HG02970 (cell line): Measurements from ENCODE around the gene PPARD.
"Not testable (repeated sequence)": the region's sequence is repeated elsewhere in the genome, so short reads cannot be mapped to it uniquely, and the experiment has no call there.

Experiments used
- ATAC-seq: cut with Tn5 transposase; IDR thresholded peaks from one replicate; pipeline ENCODE4 v1.9.1; 2021; ENCODE audit warnings: mild to moderate bottlenecking, moderate library complexity, moderate number of reproducible peaks; ENCODE audit not compliant: unreplicated experiment, low FRiP score

The PPARD gene

DNA sequence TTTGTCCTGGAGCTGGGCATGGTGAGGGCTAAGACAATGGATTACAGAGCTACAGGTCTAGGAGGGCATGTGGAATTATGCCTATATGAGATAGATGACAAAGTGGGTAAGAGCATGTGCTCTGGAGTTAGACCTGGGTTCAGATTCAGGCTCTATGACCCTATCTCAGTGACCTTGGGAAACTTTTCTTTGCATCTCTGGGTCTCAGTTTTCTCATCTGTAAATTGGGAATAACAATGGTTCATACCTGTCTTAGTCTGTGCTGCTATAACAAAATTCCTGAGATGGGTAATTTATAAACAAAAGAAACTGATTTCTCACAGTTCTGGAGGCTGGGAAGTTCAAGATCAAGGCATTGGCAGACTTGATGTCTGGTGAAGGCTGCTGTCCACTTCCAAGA, 30.3 kb downstream of the PPARD start:
- no peak for ATAC-seq

DNA sequence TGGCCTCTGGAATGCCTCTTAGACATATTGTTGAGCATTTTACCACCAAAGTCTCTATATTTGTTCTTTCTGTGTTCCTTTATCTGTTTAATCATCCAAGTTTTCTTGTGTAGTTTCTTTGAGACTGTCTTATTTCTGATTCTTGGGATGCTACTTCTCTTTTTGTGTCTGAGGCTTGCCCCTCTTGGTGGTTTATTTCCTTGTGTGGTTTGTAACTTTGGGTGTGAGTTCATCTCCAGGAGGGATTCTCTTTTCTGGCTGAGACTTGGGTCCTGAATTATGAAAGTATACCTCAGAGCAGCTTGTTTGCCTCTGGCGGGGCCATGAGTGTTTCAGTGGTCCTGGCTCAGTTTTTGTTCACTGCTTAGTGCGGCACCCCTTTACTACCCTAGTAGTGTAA, 33.9 kb downstream of the PPARD start:
- no peak for ATAC-seq

DNA sequence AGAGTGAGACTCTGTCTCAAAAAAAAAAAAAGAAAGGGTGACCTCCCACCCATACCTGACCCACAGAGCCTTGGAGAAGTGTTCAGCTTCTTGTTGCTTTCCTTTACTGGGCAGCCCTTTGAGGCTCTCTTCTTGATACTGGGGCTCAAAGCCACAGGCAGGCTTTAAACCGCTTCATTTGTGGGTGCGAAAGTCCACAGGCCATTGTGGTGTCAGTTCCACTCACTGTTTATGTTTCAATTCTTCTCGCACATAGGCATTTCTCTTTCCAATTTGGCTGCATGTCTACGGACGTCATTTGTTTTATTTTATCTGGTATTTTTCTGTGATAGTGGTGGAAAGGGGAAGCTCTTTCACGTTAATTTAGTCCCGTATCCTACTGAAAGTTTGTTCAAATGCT, 34.6 kb downstream of the PPARD start:
- ATAC-seq = no peak

DNA sequence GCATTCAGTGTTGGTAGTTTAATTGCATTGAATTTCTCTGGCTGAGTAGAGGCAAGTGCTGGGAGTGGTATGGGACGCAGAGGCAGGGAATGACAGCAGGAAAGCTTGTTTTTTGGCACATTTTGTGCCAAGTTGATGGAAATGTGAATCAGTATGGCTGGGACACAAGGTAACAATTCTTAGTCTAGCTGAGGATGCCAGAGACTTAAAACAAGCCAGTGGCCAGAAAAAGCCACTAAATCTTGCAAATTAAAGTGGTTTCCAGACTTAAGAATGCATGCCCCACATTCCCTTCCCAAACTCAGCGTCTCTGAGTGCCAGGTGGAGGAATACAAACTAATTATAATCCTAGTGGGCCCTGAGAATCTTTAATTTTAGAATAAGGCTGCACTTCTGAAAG, 35.9 kb downstream of the PPARD start:
- ATAC-seq = no peak

DNA sequence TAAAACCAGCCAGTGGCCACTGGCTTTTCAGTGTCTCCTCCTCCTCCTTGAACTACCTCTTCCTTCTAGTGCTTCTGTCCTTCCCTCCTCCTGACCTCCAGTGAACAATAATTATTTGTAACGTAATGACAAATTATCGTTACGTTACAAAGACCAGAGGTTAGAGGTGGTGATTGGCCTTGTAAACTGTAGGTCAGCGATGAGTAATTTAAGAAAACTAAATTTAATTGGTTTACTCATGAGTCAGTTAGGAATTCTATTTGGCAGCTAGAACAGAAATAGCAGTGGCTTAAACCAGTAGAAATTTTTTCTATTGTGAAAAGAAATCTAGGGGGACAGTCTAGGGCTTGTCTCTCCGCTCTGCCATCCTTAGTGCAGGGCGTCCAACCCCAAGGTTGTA, 38.8 kb downstream of the PPARD start:
- no peak for ATAC-seq

DNA sequence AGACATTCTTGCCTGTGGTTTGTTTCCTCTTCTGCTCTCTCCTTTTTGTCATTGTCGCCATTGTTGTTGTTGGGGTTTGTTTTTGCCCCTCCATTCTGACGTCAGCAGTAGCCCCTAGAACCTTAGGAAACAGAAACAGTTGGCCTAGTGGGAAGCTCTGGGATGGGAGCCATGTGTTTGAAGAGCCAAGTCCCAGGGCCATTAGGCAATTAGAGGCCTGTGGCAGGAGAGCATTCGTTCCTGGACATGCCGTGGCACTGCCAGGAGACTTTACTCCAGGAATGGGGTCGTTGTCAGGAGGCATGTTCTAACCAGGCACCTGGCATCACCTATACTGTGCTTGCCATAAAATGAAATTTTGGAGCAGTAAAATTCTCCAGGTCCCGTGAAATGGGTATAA, 39.7 kb downstream of the PPARD start:
- no peak for ATAC-seq

DNA sequence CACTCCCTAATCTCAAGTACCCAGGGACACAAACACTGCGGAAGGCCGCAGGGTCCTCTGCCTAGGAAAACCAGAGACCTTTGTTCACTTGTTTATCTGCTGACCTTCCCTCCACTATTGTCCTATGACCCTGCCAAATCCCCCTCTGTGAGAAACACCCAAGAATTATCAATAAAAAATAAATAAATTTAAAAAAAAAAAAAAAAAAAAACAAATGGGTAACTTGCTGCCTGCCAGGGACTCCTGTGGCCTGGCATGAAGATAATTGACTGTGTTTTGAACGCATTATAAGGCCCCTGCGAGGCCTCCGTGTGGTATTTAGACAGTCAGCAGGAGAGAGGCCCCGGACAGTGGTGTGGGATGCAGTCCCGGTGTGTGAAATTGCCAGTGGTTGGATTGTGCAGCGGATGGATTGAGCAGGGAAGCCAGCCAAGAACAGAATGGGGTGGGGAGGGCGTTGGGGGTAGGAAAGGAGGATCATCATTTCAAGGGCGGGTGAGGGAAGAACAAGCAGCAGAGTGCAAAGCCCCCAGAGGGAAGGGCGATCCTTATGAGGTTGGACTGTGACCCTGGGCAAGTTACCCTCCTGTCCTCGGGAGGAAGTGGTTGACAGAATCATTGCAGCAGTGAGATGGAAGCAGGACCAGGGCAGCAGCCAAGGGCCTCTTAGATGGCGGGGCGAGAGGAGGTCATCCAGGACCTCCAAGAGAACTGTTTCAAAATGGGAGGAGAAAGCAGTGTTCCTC, 43.3 kb downstream of the PPARD start:
- no peak for ATAC-seq

DNA sequence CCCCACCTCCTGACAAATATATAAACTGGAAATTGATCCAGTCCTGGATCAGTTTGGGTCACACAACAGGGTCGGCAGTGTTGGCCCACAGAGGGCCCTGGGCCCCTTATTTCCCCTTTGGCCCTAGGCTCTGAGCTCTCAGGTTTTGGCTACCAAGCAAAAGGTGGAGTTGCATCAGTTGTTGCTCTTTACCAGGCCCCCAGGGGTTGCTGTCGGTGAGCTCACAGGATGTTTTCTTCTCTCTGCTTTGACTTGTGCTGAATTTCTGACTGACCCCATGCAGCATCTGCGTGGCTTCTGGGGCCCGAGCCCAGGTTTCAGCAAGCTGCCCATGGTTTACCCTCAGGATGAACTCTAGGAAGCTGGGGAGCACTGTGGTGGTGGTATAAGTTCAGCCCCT, 44.6 kb downstream of the PPARD start:
- ATAC-seq = no peak

DNA sequence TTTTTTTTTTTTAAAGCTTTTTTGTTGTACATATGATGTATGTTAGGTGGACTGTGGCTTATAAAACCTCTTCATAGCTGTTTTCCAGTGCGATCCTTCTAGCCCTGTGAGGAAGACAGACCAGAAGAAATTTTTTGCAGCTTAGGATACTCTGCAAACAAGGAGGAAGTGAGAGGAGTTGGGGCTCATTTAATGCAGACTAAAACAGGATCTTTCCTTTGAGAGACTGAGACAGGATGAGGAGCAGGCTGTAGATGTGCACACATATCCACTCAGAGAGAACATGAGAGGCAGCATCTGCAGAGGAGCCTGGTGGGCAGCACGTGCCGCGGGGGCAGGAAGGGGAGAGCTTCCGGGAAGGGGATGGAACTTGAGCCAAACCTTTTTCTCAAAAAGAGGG, 45.7 kb downstream of the PPARD start:
- ATAC-seq = no peak

DNA sequence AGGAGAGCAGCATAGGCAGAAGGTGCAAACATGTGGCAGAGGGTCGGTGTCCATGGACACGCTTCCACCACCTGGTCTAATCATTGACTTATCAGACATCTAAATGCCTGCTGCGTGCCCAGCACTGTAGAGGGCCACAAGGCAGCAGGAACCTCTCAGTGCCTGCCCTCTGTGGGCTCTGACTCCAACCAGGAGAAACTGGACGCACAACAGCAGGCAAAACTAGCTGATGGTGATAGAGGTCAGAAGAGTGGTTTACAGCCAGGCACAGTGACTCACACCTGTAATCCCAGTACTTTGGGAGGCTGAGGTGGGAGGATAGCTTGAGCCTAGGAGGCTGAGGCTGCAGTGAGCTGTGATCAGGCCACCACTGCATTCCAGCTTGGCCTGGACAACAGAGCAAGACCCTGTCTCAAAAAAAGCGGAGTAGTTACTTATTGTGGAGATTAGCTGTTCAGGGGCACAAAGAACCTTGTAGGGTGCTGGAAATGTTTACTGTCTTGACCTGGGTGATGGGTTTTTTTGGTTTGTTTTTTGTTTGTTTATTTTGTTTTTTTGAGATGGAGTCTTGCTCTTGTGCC, 46.5 kb downstream of the PPARD start:
- ATAC-seq = no peak

DNA sequence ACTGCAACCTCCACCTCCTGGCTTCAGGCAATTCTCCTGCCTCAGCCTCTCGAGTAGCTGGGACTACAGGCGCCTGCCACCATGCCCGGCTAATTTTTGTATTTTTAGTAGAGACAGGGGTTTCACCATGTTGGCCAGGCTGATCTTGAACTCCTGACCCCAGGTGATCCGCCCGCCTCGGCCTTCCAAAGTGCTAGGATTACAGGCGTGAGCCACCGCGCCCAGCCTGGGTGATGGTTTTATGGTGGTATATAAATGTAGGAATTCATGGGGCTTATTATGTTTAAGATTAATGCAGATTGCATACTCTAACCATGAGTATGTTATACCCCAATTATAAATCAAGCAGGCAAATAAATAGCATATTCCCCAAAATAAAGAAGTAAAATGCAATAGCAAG, 47.0 kb downstream of the PPARD start:
- not testable (repeated sequence) for ATAC-seq

DNA sequence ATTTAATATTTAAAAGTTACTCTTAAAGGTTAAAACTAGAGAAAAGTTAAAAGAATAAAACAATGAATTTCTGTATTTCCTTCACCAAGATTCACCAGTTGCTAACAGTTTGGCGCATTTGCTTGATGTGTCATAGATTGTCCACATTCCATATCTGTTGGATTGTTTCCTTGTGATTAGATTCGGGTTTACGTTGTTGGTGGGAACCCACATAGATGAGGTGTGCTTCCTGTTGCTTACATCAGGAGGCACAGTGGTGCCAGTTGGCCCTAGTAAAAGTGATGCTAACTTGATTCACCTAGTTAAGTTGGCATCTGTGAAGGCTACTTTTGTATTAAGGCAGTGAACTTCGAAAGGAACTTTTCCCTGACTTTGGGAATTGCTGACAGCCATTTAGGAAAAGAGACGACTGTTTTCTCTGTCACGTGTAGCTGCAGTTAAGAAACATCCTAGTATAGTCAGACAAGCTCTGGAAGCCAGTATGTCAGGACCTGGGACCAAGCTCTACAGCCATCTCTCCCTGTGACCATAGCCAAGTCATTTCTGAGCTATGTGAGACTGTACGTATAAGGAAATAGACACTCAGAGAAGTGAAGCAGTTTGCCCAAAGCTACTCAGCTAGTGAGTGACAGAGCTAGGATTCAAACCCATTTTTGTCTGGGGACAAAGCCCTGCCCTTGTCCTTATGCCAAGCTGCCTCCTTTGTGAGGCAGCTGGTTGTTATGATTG, 49.0 kb downstream of the PPARD start:
- no peak for ATAC-seq

DNA sequence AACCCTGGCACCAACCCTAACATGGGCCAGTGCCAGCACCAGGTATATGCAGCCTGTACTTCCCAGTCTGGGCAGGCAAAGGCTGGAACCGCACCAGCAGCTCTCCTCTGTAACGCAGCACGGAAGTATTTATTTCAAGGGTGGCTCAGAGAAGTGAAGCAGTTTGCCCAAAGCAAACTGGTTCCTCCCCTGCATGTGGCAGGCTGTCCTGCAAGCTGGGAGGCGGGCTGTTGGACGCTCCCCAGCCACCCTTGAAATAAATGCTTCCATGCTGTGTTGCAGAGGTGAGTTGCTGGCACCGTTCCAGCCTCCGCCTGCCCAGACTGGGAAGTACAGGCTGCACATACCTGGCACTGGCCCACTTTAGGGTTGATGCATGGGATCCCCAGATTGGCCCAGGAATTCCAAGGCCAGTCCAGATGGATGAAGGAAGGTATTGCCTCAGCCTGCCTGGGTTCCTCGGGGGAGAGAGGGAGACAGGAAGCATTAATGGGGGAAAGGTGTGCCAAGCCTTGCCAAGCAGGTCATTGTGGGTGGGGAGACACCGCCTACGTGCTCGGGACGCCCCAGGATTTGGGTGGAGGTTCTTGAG, 49.8 kb downstream of the PPARD start:
- no peak for ATAC-seq

DNA sequence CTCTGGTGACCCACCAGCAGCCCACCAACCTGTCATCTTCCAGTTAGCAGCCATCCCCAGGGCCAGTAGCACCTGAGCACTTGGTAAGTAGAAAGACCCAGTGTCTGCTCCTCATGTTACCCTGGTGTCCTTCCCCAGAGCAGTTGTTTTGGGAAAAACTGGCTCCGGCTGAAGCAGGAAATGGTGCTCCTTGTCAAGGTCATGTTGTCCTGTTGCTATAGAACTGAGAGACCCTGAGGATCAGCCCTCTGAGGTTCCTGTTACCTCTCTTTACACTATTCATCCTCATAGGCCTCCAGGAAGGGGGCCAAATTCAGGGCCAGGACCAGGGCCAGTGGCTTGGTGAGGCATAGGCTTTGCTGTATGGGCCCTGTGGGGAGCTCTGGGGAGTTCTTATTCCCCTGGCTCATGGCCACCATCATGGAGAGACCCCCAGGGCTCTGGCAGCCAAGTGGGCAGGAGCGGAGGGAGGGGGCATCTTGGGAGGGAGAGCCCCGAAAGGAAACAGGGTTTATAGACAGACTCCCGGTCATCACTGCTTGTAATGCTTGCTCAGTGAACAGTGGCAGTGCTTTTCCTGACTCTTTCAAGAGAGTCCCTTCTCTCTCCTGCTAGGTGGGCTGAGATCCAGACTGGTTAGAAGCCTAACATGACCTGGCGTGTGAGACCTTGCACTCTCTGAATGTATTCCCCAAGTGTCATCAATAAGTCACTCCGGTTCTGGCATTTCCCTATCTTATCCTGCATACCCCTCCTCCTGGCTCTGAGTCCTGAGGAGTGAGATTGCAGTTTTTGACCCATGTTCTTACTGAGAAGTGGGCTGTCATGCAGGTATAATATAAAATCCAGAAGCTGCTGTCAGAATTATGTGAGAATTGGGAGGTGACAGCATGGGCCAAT, 50.7 kb downstream of the PPARD start:
- ATAC-seq = no peak

DNA sequence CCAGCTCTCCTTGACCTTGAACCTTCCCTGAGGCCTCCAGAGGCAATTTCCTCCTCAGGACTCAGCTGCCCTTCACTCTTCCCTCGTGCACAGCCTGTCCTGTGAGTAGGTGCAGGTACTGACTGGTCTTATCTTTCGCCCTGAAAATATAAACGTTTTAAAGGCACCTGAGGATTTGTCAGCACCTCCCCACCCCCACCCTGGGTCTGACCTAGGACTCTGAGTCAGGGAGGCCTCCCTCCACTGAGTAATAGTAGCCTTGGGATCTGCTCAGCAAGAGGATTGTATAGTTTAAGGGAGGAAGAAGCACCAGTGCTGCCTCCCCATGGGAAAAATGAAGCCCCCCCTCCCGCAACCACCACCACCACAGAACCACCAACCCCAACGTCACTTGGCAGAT, 54.6 kb downstream of the PPARD start:
- ATAC-seq = no peak

DNA sequence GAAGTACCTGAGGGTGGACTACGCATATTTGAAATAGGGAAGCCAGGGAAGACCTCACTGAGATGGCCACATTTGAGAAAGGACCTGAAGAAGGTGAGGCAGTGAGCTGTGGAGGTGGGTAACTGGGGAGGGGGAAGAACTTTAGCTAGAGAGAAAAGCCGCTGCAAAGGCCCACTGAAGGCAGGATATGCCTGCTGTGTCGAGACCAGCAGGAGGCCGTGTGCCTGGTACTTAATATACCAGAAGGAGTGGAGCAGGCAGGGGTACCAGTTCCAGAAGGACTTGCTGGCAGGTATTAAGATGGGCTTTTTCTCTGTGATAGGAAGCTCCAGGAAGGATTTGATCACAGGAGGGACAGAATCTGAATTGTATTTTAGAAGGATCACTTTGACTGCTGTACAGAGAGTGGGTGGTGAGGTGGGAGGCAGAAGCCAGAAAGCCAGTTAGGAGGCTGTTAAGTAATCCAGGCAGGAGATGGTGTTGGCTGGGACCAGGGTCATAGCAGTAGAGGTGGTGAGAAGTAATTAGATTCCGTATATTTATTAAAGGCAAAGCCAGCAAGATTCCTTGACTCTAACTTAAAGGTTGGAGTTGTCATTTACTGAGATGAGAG, 55.6 kb downstream of the PPARD start:
- no peak for ATAC-seq

DNA sequence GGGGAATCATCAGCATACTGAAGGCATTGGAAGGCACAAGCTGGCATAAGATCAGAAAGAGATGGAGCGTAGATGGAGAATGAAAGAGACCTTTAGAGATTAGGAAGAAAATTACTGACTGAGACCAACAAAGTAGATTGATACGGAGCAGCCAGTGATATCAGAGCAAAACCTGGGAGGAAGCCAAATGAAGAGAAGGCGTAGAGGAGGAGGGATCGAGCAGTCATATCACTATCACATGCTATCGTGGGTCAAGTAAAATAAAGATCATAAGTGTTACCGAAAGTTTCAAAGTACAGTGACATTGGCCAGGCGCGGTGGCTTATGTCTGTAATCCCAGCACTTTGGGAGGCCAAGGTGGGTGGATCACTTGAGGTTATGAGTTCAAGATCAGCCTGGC, 56.2 kb downstream of the PPARD start:
- no peak for ATAC-seq

DNA sequence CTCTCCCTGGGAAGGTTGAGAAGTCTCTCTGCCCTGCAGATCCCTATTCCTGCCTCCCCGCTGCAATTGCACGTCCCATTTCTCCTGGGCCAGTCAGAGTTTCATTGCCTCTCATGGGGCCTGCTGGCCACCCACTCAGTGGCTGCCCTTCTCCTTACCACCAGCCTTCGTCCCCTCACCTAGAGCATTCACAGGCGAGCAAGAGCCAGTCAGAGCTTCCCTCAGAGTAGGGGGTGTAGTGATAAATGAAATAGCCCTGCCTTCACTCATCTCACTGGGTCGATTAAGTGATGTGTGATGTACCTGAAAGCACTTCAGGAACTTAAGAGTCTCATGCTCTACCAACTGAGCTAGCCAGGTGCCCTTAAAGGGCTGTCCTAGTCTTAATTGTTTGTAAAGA, 57.8 kb downstream of the PPARD start:
- ATAC-seq = no peak

DNA sequence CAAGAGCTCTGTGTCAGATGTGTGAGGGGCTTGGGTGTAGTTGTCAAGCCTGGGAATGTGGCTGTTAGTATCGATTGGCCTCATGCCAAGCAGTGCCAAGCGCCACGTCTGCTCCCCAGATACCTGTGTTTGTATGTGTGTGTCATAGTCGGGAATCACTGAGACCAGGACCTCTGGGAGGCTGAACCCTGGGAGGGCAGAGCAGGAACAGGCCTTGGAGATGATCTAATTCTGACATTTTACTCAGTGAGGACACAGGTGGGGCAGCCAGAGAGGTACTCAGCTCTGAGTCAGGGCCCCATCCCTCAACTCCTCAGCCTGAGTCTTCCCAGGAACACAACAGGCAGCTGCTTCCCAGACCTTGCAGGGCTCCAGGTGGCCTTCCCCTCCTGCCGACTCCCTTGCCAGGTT, 58.5 kb downstream of the PPARD start:
- ATAC-seq = no peak

DNA sequence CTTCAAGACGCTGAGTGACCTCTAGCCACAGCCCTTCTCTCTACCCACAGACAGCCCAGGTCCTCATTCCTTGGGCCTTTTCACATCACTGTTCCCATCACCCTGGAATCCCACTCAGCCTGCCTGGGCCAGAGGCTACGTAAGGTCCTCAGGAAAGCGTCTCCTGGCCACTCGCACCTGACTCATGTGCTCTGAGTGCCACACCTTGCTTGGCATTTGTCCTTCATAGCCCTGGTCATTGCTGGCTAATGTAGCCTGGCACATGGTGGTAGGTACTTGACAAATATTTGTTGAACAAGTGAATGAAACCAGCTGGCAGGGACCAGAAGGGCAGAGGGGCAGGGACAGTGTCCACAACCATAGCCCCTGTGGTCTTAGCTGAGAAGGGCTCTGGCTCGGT, 59.2 kb downstream of the PPARD start:
- ATAC-seq = no peak
